ENCODE data around the gene WDFY4. TPM values are rescaled to one million over a fixed set of nuclear protein-coding genes. Genes with fewer than 3 reads are reported as not detected.

Gene WDFY4
- total RNA-seq, 4 donors from 2014 or later: 0.60 to 20.6 (median 5.1) TPM

DNA sequence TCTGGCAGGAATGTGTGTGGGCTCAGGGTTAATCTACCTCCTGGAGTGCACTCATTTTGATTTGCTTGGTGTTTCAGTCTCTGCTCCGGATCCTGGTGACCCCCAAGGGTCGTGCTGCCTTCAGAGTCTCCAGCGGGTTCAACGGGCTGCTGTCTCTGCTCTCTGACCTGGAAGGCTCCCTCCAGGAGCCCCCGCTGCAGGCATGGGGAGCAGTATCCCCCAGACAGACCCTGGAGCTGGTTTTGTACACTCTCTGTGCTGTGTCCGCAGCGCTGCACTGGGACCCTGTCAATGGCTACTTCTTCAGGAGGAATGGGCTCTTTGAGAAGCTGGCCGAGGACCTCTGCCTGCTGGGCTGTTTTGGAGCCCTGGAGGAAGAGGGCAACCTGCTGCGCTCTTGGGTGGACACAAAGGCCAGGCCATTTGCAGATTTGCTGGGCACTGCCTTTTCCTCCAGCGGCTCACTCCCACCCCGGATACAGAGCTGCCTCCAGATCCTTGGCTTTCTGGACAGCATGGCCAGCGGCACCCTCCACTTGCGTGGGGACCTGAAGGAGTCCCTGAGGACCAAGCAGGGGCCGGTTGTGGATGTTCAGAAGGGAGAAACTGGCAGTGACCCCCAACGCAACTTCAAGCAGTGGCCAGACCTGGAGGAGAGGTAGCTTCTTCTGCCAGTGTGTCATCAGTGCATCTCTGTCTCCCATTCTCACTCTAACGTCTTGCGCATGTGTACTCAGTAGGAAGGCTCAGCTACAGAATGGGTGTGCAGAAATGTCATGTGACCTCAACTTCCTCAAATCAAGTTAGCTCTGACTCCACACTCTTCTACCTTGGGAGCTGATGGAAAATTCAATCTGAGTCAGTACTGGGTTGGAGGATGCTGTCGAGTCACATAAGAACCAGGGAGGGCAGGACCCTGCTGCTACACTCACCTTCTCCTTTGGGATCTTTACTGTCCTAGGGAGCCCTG lies 58.5 kb downstream of the WDFY4 start:
- DNase-seq: no peak
- Histone ChIP-seq H3K36me3 (no peaks in the 10 kb centered on the region), H3K4me1 (no peaks in the 10 kb centered on the region), H3K27me3 (no peaks in the 10 kb centered on the region), H3K9me3 (no peaks in the 10 kb centered on the region), H3K27ac (no peak overlapping the region), H3K4me3 (no peak overlapping the region)
- intact Hi-C loops (cut with DNase I; ENCODE audit: low total_unique reads): no loop called here
- 86% methylated on average over 18 of the region's 18 CpGs; no CpG with 5 or more reads in 1 of the 2 donors for WGBS, 2 donors (ENCODE audit: low coverage in 1 of 2)
- in situ Hi-C loops (cut with MboI; ENCODE audit: low pct_ligation_motif_present in 1 of 4, low pct_unique_long_range_greater_than_20kb in 1 of 4, low sequenced_read_pairs in 3 of 4): no loop called here
- TF ChIP-seq POLR2A (IDR thresholded peaks at IDR 0.05): no peak
- no peak for TF ChIP-seq EP300 (IDR thresholded peaks at IDR 0.05; ENCODE audit: low read depth)
- no peak for TF ChIP-seq POLR2AphosphoS5 (IDR thresholded peaks at IDR 0.05)
- TF ChIP-seq, protein P1, sequence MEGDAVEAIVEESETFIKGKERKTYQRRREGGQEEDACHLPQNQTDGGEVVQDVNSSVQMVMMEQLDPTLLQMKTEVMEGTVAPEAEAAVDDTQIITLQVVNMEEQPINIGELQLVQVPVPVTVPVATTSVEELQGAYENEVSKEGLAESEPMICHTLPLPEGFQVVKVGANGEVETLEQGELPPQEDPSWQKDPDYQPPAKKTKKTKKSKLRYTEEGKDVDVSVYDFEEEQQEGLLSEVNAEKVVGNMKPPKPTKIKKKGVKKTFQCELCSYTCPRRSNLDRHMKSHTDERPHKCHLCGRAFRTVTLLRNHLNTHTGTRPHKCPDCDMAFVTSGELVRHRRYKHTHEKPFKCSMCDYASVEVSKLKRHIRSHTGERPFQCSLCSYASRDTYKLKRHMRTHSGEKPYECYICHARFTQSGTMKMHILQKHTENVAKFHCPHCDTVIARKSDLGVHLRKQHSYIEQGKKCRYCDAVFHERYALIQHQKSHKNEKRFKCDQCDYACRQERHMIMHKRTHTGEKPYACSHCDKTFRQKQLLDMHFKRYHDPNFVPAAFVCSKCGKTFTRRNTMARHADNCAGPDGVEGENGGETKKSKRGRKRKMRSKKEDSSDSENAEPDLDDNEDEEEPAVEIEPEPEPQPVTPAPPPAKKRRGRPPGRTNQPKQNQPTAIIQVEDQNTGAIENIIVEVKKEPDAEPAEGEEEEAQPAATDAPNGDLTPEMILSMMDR (IDR thresholded peaks at IDR 0.05): no peak

DNA sequence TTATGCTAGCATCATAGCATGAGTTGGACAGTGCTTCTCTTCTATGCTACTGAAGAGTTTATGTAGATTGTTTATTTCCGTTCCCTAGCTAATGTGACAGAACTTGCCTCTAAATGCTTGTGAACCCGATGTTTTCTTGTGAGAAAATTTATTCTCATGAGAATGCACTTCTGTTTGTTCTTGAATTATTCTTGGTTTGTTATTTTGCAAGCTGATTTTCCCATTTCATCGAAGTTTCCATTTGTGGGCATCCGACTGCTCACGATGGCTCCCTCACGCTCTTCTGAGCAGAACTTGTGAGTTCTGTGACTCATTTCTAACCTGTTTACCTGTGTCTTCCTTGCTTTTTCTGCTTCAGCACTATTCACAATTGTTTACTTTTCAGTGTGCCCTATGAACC lies 59.9 kb downstream of the WDFY4 start:
- Histone ChIP-seq H3K9me3 (no peaks in the 10 kb centered on the region), H3K4me3 (no peak overlapping the region), H3K27me3 (no peaks in the 10 kb centered on the region), H3K4me1 (no peaks in the 10 kb centered on the region), H3K27ac (no peak overlapping the region), H3K36me3 (no peaks in the 10 kb centered on the region)
- in situ Hi-C loops (cut with MboI; ENCODE audit: low pct_ligation_motif_present in 1 of 4, low pct_unique_long_range_greater_than_20kb in 1 of 4, low sequenced_read_pairs in 3 of 4) (no loop called here), intact Hi-C loops (cut with DNase I; ENCODE audit: low total_unique reads) (no loop called here)
- no peak for DNase-seq
- no peak for TF ChIP-seq POLR2A (IDR thresholded peaks at IDR 0.05)
- TF ChIP-seq EP300 (IDR thresholded peaks at IDR 0.05; ENCODE audit: low read depth): no peak
- TF ChIP-seq, protein P1 (IDR thresholded peaks at IDR 0.05): no peak
- no peak for TF ChIP-seq POLR2AphosphoS5 (IDR thresholded peaks at IDR 0.05)
- 82% methylated on average over 6 of the region's 6 CpGs for WGBS, 2 donors (ENCODE audit: low coverage in 1 of 2)

DNA sequence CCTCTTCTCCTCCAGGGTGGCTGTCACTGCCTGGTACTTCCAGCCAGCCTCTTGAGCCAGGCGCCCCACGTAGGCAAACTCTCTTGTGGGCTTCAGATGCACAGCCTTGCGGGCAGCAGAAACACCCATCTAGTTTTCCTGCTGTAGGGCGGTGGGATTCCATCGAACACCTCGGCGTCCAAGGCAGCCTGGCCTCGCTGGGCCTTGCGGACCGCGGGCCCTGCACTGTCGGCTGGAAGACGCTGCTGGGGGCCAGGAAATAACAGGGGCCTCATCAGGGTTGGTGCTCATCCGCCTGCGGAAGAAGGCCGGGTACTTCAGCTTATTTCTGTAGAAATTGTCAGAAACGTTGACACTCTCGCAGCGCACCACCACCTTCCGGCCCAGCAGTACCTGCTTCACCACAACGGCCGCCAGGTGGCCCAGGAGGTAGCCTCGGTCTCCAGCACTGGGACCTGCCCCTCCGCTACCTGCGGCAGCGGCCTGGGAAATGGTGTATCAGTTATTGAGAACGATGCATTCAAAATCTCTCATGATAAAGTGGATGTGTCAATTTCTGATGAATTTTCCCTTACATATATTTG lies 61.1 kb downstream of the WDFY4 start:
- WGBS, 2 donors (ENCODE audit: low coverage in 1 of 2): 78 to 91% methylated on average over 5 to 27 of the region's 27 CpGs
- TF ChIP-seq POLR2AphosphoS5 (IDR thresholded peaks at IDR 0.05) (no peak), EP300 (IDR thresholded peaks at IDR 0.05; ENCODE audit: low read depth) (no peak), POLR2A (IDR thresholded peaks at IDR 0.05) (no peak)
- TF ChIP-seq, protein P1 (IDR thresholded peaks at IDR 0.05): no peak
- DNase-seq: no peak
- Histone ChIP-seq H3K27ac (no peak overlapping the region), H3K27me3 (no peaks in the 10 kb centered on the region), H3K36me3 (no peaks in the 10 kb centered on the region), H3K4me3 (no peak overlapping the region), H3K4me1 (no peaks in the 10 kb centered on the region), H3K9me3 (no peaks in the 10 kb centered on the region)
- in situ Hi-C loops (cut with MboI; ENCODE audit: low pct_ligation_motif_present in 1 of 4, low pct_unique_long_range_greater_than_20kb in 1 of 4, low sequenced_read_pairs in 3 of 4): no loop called here
- intact Hi-C loops (cut with DNase I; ENCODE audit: low total_unique reads): no loop called here

GRCh38 chr10:48748573-48748972 lies 63.9 kb downstream of the WDFY4 start:
- no peak for DNase-seq
- Histone ChIP-seq H3K4me3 (no peak overlapping the region), H3K9me3 (no peaks in the 10 kb centered on the region), H3K27me3 (no peaks in the 10 kb centered on the region), H3K4me1 (no peaks in the 10 kb centered on the region), H3K36me3 (no peaks in the 10 kb centered on the region), H3K27ac (no peak overlapping the region)
- in situ Hi-C loops (cut with MboI; ENCODE audit: low pct_ligation_motif_present in 1 of 4, low pct_unique_long_range_greater_than_20kb in 1 of 4, low sequenced_read_pairs in 3 of 4): no loop called here
- intact Hi-C loops (cut with DNase I; ENCODE audit: low total_unique reads): loop anchor here (2.0 kb wide), 1 partner anchor 42 kb away; no protein-coding TSS in a partner anchor
- WGBS, 2 donors (ENCODE audit: low coverage in 1 of 2): 73 to 85% methylated on average over 4 of the region's 4 CpGs
- TF ChIP-seq, protein P1 (IDR thresholded peaks at IDR 0.05): no peak
- TF ChIP-seq EP300 (IDR thresholded peaks at IDR 0.05; ENCODE audit: low read depth) (no peak), POLR2AphosphoS5 (IDR thresholded peaks at IDR 0.05) (no peak), POLR2A (IDR thresholded peaks at IDR 0.05) (no peak)
